ENCODE data around the gene ARHGEF37.
"Not testable (repeated sequence)": the region's sequence is repeated elsewhere in the genome, so short reads cannot be mapped to it uniquely, and the experiment has no call there.

DNA sequence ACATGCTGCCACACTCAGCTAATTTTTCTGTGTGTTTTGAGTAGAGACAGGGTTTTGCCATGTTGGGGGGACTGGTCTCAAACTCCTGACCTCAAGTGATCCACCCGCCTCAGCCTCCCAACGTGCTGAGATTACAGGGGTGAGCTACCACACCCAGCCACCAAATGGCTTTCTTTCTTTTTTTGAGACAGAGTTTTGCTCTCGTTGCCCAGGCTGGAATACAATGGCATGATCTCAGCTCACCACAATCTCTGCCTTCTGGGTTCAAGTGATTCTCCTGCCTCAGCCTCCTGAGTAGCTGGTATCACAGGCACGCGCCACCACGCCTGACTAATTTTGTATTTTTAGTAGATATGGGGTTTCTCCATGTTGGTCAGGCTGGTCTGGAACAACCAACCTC lies 45.5 kb upstream of the ARHGEF37 start:
- TF ChIP-seq, protein P1, sequence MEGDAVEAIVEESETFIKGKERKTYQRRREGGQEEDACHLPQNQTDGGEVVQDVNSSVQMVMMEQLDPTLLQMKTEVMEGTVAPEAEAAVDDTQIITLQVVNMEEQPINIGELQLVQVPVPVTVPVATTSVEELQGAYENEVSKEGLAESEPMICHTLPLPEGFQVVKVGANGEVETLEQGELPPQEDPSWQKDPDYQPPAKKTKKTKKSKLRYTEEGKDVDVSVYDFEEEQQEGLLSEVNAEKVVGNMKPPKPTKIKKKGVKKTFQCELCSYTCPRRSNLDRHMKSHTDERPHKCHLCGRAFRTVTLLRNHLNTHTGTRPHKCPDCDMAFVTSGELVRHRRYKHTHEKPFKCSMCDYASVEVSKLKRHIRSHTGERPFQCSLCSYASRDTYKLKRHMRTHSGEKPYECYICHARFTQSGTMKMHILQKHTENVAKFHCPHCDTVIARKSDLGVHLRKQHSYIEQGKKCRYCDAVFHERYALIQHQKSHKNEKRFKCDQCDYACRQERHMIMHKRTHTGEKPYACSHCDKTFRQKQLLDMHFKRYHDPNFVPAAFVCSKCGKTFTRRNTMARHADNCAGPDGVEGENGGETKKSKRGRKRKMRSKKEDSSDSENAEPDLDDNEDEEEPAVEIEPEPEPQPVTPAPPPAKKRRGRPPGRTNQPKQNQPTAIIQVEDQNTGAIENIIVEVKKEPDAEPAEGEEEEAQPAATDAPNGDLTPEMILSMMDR (IDR thresholded peaks at IDR 0.05; ENCODE audit: low read depth, low read length, poor library complexity, severe bottlenecking), result not testable (repeated sequence)
- not testable (repeated sequence) for TF ChIP-seq EZH2phosphoT487 (IDR thresholded peaks at IDR 0.05; ENCODE audit: borderline replicate concordance, low read length)
